Thyroid gland (tissue), 4 donors: ENCODE measurements around the gene RYR2.

Source experiments
- CTCF ChIP-seq, 6 experiments: fragments of 200-600 bp in 3 of 6; fragments of 450-650 bp in 3 of 6; sonication (generic) in 3 of 6; IDR thresholded peaks; one replicate each; pipeline ENCODE4 v1.5.1; 2016 to 2019; ENCODE audit warnings: antibody characterized with exemption in 6 of 6, mild to moderate bottlenecking in 2 of 6, inconsistent platforms in 1 of 6, moderate library complexity in 1 of 6
- POLR2A ChIP-seq, 2 donors: fragments of 450-650 bp; IDR thresholded peaks; one replicate each; pipeline ENCODE4 v1.6.1; 2017; ENCODE audit warnings: antibody characterized with exemption in 2 of 2, mild to moderate bottlenecking in 2 of 2, moderate library complexity in 1 of 2

GRCh38 chr1:237809099-237809498 is 767.1 kb downstream of the RYR2 start:
- TF ChIP-seq CTCF (IDR thresholded peaks at IDR 0.05) (no peak), POLR2A (IDR thresholded peaks at IDR 0.05) (no peak)
